Measurements from ENCODE around the gene FKBP14.

The FKBP14 gene

DNA sequence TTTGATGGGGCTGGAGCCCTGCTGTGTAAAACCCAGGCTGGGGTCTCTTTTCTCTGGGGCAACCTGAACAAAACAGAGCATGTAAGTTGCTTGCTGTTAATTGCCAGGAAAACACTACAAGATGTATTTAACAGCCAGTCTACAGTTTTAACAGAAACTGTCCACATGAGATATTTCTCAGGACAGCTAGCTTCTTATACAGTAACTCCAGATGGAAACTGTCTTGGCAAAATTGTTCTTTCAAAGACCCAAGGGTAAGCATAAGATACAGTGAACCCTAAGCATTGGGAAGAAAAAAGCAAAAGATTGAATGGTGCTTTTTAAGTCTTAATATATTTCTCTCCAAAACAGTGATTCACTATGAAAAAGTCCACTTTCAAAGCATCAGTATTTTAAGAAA, 8.1 kb downstream of the FKBP14 start:
- no peak for DNase-seq (ENCODE audit: low read depth, low spot score)
- no peak overlapping the region for H3K4me3 ChIP-seq (ENCODE audit: low read depth, low read length)
- in situ Hi-C loops (cut with HindIII; ENCODE audit: low sequenced_read_pairs) = no loop called here
- TF ChIP-seq, protein P1, sequence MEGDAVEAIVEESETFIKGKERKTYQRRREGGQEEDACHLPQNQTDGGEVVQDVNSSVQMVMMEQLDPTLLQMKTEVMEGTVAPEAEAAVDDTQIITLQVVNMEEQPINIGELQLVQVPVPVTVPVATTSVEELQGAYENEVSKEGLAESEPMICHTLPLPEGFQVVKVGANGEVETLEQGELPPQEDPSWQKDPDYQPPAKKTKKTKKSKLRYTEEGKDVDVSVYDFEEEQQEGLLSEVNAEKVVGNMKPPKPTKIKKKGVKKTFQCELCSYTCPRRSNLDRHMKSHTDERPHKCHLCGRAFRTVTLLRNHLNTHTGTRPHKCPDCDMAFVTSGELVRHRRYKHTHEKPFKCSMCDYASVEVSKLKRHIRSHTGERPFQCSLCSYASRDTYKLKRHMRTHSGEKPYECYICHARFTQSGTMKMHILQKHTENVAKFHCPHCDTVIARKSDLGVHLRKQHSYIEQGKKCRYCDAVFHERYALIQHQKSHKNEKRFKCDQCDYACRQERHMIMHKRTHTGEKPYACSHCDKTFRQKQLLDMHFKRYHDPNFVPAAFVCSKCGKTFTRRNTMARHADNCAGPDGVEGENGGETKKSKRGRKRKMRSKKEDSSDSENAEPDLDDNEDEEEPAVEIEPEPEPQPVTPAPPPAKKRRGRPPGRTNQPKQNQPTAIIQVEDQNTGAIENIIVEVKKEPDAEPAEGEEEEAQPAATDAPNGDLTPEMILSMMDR (IDR thresholded peaks at IDR 0.05; ENCODE audit: low read depth, low read length) = no peak

DNA sequence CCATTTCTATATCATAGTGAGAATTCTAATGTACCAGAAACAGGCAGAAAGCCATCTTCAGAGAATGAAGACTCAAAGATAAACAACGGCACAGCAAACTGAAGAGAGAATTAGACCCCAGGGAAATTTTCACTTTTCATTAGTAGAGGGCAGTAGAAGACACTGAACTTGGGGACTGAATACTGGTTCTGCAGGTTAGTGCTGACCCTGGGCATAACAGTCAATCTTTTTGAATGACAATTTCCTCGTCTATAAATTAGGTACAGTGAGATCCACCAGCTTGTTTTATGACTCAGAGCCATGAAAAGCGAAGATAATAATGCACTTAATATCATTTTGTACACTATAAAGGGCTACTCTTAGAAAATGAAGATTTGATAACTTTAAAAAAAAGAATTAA, 13.7 kb downstream of the FKBP14 start:
- TF ChIP-seq, protein P1 (IDR thresholded peaks at IDR 0.05; ENCODE audit: low read depth, low read length) = no peak
- no peak overlapping the region for H3K4me3 ChIP-seq (ENCODE audit: low read depth, low read length)
- in situ Hi-C loops (cut with HindIII; ENCODE audit: low sequenced_read_pairs) = no loop called here
- DNase-seq (ENCODE audit: low read depth, low spot score) = no peak

GRCh38 chr7:30010021-30010420, 16.5 kb downstream of the FKBP14 start:
- TF ChIP-seq, protein P1 (IDR thresholded peaks at IDR 0.05; ENCODE audit: low read depth, low read length) = no peak
- in situ Hi-C loops (cut with HindIII; ENCODE audit: low sequenced_read_pairs) = no loop called here

DNA sequence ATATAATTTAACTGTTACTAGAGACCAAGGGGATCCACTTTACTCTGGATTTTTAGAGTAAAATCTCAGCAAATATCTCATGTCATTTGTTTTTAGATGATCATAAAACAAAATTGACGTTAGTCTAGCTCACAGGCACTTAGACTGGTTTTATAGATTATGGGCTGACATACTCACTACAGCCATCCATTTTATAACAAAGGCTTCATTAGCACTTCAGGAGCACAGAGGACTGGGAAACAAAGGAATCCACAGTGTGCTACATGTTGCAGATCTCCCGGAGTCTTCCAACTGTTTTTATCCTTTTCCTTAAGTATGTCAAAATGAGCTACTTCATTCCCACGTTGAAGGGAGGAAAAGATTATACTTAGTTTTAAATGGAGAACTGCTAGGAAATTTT, 21.0 kb downstream of the FKBP14 start:
- DNase-seq (ENCODE audit: low read depth, low spot score) = no peak
- in situ Hi-C loops (cut with HindIII; ENCODE audit: low sequenced_read_pairs) = no loop called here
- TF ChIP-seq, protein P1 (IDR thresholded peaks at IDR 0.05; ENCODE audit: low read depth, low read length) = no peak

More at GRCh38 chr7:30010021-30010420, 16.5 kb downstream of the FKBP14 start:
- DNase-seq (ENCODE audit: low read depth, low spot score) = no peak
- no peak overlapping the region for H3K4me3 ChIP-seq (ENCODE audit: low read depth, low read length)

DNA sequence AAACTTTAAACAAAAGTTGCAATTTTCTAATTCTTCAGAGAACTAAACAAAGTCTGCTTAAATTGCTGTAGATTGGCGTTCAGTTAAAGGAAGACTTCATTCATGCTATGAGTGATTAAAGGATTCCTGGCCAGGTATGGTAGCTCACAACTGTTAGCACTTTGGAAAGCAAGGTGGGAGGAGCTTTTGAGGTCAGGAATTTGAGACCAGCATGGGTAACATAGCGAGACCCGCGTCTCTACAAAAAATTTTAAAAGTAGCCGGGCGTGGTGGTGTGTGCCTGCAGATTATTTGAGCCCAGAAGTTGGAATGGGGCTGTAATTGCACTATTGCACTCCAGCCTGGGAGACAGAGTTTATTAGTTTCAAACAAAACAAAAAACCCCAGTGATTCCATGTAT, 23.4 kb downstream of the FKBP14 start:
- no peak overlapping the region for H3K4me3 ChIP-seq (ENCODE audit: low read depth, low read length)
- in situ Hi-C loops (cut with HindIII; ENCODE audit: low sequenced_read_pairs) = no loop called here
- TF ChIP-seq, protein P1 (IDR thresholded peaks at IDR 0.05; ENCODE audit: low read depth, low read length) = no peak
- DNase-seq (ENCODE audit: low read depth, low spot score) = no peak

More for the DNA sequence above, 21.0 kb downstream of the FKBP14 start:
- H3K4me3 ChIP-seq (ENCODE audit: low read depth, low read length) = no peak overlapping the region

DNA sequence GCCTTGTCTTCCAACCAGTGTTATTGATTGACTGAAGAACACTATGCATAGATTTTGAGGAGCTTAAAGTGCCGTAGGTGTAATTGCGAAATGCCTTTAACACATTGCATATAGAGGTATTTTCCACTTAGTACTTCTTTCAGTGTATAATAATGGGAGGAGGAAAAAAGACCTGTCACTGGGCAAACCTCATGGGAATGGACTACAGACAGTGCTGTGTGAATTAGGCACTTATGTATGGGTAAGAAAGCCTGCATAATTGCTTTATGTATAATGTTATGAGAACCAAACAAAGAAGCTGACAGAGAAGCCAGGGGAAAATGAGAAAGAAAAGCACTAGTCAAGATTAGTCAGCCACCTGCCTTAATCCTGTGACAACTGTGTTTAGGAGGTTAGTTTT, 24.5 kb downstream of the FKBP14 start:
- in situ Hi-C loops (cut with HindIII; ENCODE audit: low sequenced_read_pairs) = no loop called here
- TF ChIP-seq, protein P1 (IDR thresholded peaks at IDR 0.05; ENCODE audit: low read depth, low read length) = no peak
- no peak for DNase-seq (ENCODE audit: low read depth, low spot score)
- no peak overlapping the region for H3K4me3 ChIP-seq (ENCODE audit: low read depth, low read length)

- in situ Hi-C loops (cut with HindIII; ENCODE audit: low sequenced_read_pairs) = no loop called here
- TF ChIP-seq, protein P1 (IDR thresholded peaks at IDR 0.05; ENCODE audit: low read depth, low read length) = no peak
- no peak overlapping the region for H3K4me3 ChIP-seq (ENCODE audit: low read depth, low read length)
- DNase-seq (ENCODE audit: low read depth, low spot score) = no peak
These were observed 28.0 kb downstream of the FKBP14 start for GRCh38 chr7:29998489-29998888.

Measured in astrocyte of the spinal cord (primary cell).